HG02970 (cell line): Measurements from ENCODE around the gene XXYLT1.
A peak's percentile ranks its signal among the peaks of the same experiment; 100 is the strongest.

ENCODE experiments used
- ATAC-seq: cut with Tn5 transposase; IDR thresholded peaks from one replicate; pipeline ENCODE4 v1.9.1; 2021; ENCODE audit warnings: mild to moderate bottlenecking, moderate library complexity, moderate number of reproducible peaks; ENCODE audit not compliant: unreplicated experiment, low FRiP score

The XXYLT1 gene

GRCh38 chr3:195267096-195267495 is 3.9 kb downstream of the XXYLT1 start:
- ATAC-seq: no peak

GRCh38 chr3:195266428-195266827 is 4.5 kb downstream of the XXYLT1 start:
- ATAC-seq: no peak

- no peak for ATAC-seq
These were observed 5.5 kb downstream of the XXYLT1 start for GRCh38 chr3:195265363-195265976.

- no peak for ATAC-seq
These were observed 6.9 kb downstream of the XXYLT1 start for GRCh38 chr3:195263925-195264600.

GRCh38 chr3:195263193-195263924 is 7.6 kb downstream of the XXYLT1 start:
- no peak for ATAC-seq

GRCh38 chr3:195261925-195262324 is 9.0 kb downstream of the XXYLT1 start:
- no peak for ATAC-seq

GRCh38 chr3:195260280-195260905 is 10.6 kb downstream of the XXYLT1 start:
- no peak for ATAC-seq

- peak; percentile 75 for ATAC-seq
These were observed 11.3 kb downstream of the XXYLT1 start for GRCh38 chr3:195259475-195260279.

- no peak for ATAC-seq
These were observed 11.8 kb downstream of the XXYLT1 start for GRCh38 chr3:195259154-195259474.

- ATAC-seq: no peak
These were observed 12.4 kb downstream of the XXYLT1 start for GRCh38 chr3:195258449-195259153.

GRCh38 chr3:195257454-195258448 is 13.2 kb downstream of the XXYLT1 start:
- no peak for ATAC-seq

GRCh38 chr3:195256639-195257453 is 14.1 kb downstream of the XXYLT1 start:
- ATAC-seq: no peak

- ATAC-seq: no peak
These were observed 15.1 kb downstream of the XXYLT1 start for GRCh38 chr3:195255571-195256501.

- ATAC-seq: no peak
These were observed 15.8 kb downstream of the XXYLT1 start for GRCh38 chr3:195255176-195255500.

GRCh38 chr3:195254454-195255175 is 16.3 kb downstream of the XXYLT1 start:
- ATAC-seq: no peak

GRCh38 chr3:195253923-195254432 is 17.0 kb downstream of the XXYLT1 start:
- no peak for ATAC-seq
